HEK293 (cell line): ENCODE results near the gene YBX3.

Experiments
- CTCF ChIA-PET: fragments of 350-600 bp; formaldehyde crosslinking; extraction: SDS; loops from one replicate; lab custom pipeline; 2021; ENCODE audit warnings: antibody characterized with exemption; lab: Yijun Ruan, JAX
- POLR2A ChIA-PET: fragments of 300-600 bp; formaldehyde crosslinking; extraction: SDS; loops from one replicate; lab custom pipeline; 2020; ENCODE audit warnings: antibody characterized with exemption, inconsistent platforms; lab: Yijun Ruan, JAX
- H3K27ac ChIP-seq: fragments of 200-500 bp; sonication (Bioruptor generic); 2 replicates; pipeline ENCODE4 v1.5.1; 2014; ENCODE audit warnings: low read depth, low read length, control low read depth, inconsistent platforms; ENCODE audit errors: extremely low read depth
- H3K36me3 ChIP-seq, 2 experiments: fragments of 200-500 bp in 1 of 2; sonication (Bioruptor generic) in 1 of 2; 1 replicate in 1 of 2; 2 replicates in 1 of 2; pipeline ENCODE4 v1.5.1; 2014 to 2017; ENCODE audit warnings: inconsistent platforms in 2 of 2, low read length in 2 of 2; ENCODE audit not compliant: control insufficient read depth in 2 of 2, insufficient read depth in 1 of 2
- H3K4me1 ChIP-seq: fragments of 200-500 bp; sonication (Bioruptor generic); 2 replicates; pipeline ENCODE4 v1.5.1; 2014; ENCODE audit warnings: mild to moderate bottlenecking, low read length, inconsistent platforms; ENCODE audit not compliant: control insufficient read depth, insufficient read depth
- H3K4me3 ChIP-seq: 2 replicates; pipeline ENCODE4 v1.5.1; 2011; ENCODE audit warnings: low read depth, mild to moderate bottlenecking, control low read depth, low read length, moderate library complexity
- H3K9me3 ChIP-seq: fragments of 200-500 bp; sonication (Bioruptor generic); 2 replicates; pipeline ENCODE4 v1.5.1; 2014; ENCODE audit warnings: low read depth, low read length, inconsistent platforms; ENCODE audit not compliant: control insufficient read depth, insufficient read depth
- BCL6B ChIP-seq: fragments of 450-650 bp; formaldehyde crosslinking; IDR thresholded peaks from 2 replicates; pipeline ENCODE4 v1.5.1; 2017; ENCODE audit warnings: missing biosample characterization, missing genetic modification characterization
- FEZF1 ChIP-seq: fragments of 450-650 bp; formaldehyde crosslinking; IDR thresholded peaks from 2 replicates; pipeline ENCODE4 v1.5.1; 2016; ENCODE audit warnings: missing biosample characterization, missing genetic modification characterization
- KLF10 ChIP-seq: fragments of 450-650 bp; IDR thresholded peaks from 2 replicates; pipeline ENCODE4 v1.5.1; 2018; ENCODE audit warnings: missing biosample characterization, mild to moderate bottlenecking, missing genetic modification characterization
- KLF17 ChIP-seq: fragments of 450-650 bp; formaldehyde crosslinking; IDR thresholded peaks from 2 replicates; pipeline ENCODE4 v1.5.1; 2016; ENCODE audit warnings: missing biosample characterization, missing genetic modification characterization
- PATZ1 ChIP-seq: fragments of 450-650 bp; formaldehyde crosslinking; IDR thresholded peaks from 2 replicates; pipeline ENCODE4 v1.5.1; 2016; ENCODE audit warnings: missing biosample characterization, missing genetic modification characterization
- TRIM28 ChIP-seq: IDR thresholded peaks from 2 replicates; pipeline ENCODE4 v1.6.1; 2011; ENCODE audit warnings: low read length, control low read depth, borderline replicate concordance
- ZBTB1 ChIP-seq: fragments of 450-650 bp; formaldehyde crosslinking; IDR thresholded peaks from 2 replicates; pipeline ENCODE4 v1.5.1; 2016; ENCODE audit warnings: missing biosample characterization, missing genetic modification characterization
- ZNF10 ChIP-seq: fragments of 450-650 bp; formaldehyde crosslinking; IDR thresholded peaks from 2 replicates; pipeline ENCODE4 v1.5.1; 2017; ENCODE audit warnings: missing biosample characterization, missing genetic modification characterization
- ZNF133 ChIP-seq: fragments of 450-650 bp; formaldehyde crosslinking; IDR thresholded peaks from 2 replicates; pipeline ENCODE4 v1.5.1; 2016; ENCODE audit warnings: missing biosample characterization, missing genetic modification characterization
- ZNF148 ChIP-seq: fragments of 450-650 bp; formaldehyde crosslinking; IDR thresholded peaks from 2 replicates; pipeline ENCODE4 v1.5.0; 2017; ENCODE audit warnings: missing biosample characterization, missing genetic modification characterization, borderline replicate concordance
- ZNF221 ChIP-seq: fragments of 450-650 bp; formaldehyde crosslinking; IDR thresholded peaks from 2 replicates; pipeline ENCODE4 v1.5.1; 2017; ENCODE audit warnings: missing biosample characterization, missing genetic modification characterization, borderline replicate concordance
- ZNF23 ChIP-seq: fragments of 450-650 bp; formaldehyde crosslinking; IDR thresholded peaks from 2 replicates; pipeline ENCODE4 v1.5.1; 2016; ENCODE audit warnings: missing biosample characterization, missing genetic modification characterization, borderline replicate concordance
- ZNF248 ChIP-seq: fragments of 450-650 bp; formaldehyde crosslinking; IDR thresholded peaks from 2 replicates; pipeline ENCODE4 v1.5.1; 2017; ENCODE audit warnings: missing biosample characterization, missing genetic modification characterization
- ZNF26 ChIP-seq: fragments of 450-650 bp; formaldehyde crosslinking; IDR thresholded peaks from 2 replicates; pipeline ENCODE4 v1.5.1; 2016; ENCODE audit warnings: missing biosample characterization, missing genetic modification characterization
- ZNF394 ChIP-seq: fragments of 450-650 bp; formaldehyde crosslinking; IDR thresholded peaks from 2 replicates; pipeline ENCODE4 v1.5.1; 2016; ENCODE audit warnings: missing biosample characterization, missing genetic modification characterization, mild to moderate bottlenecking, moderate library complexity, borderline replicate concordance
- ZNF501 ChIP-seq: fragments of 450-650 bp; formaldehyde crosslinking; IDR thresholded peaks from 2 replicates; pipeline ENCODE4 v1.5.1; 2016; ENCODE audit warnings: missing biosample characterization, missing genetic modification characterization
- ZNF510 ChIP-seq: fragments of 450-650 bp; formaldehyde crosslinking; IDR thresholded peaks from 2 replicates; pipeline ENCODE4 v1.5.1; 2018; ENCODE audit warnings: mild to moderate bottlenecking, missing genetic modification characterization, missing biosample characterization; ENCODE audit not compliant: insufficient replicate concordance
- ZNF580 ChIP-seq: fragments of 450-650 bp; formaldehyde crosslinking; IDR thresholded peaks from 2 replicates; pipeline ENCODE4 v1.5.1; 2016; ENCODE audit warnings: missing biosample characterization, missing genetic modification characterization
- ZNF600 ChIP-seq: fragments of 450-650 bp; formaldehyde crosslinking; IDR thresholded peaks from 2 replicates; pipeline ENCODE4 v1.5.1; 2016; ENCODE audit warnings: missing biosample characterization, missing genetic modification characterization
- ZNF629 ChIP-seq: fragments of 450-650 bp; formaldehyde crosslinking; IDR thresholded peaks from 2 replicates; pipeline ENCODE4 v1.5.1; 2017; ENCODE audit warnings: missing biosample characterization, missing genetic modification characterization
- ZNF664 ChIP-seq: fragments of 450-650 bp; formaldehyde crosslinking; IDR thresholded peaks from 2 replicates; pipeline ENCODE4 v1.5.1; 2016; ENCODE audit warnings: missing biosample characterization, missing genetic modification characterization
- ZNF837 ChIP-seq: fragments of 450-650 bp; formaldehyde crosslinking; IDR thresholded peaks from 2 replicates; pipeline ENCODE4 v1.5.1; 2016; ENCODE audit warnings: missing biosample characterization, missing genetic modification characterization
- ZSCAN18 ChIP-seq: fragments of 450-650 bp; formaldehyde crosslinking; IDR thresholded peaks from 2 replicates; pipeline ENCODE4 v1.5.1; 2016; ENCODE audit warnings: missing biosample characterization, missing genetic modification characterization

The YBX3 gene

GRCh38 chr12:10716704-10717315 is 6.3 kb downstream of the YBX3 start (continued):
- TF ChIP-seq ZNF394: peak; percentile 25; the same call in 1 of the 2 replicates
- TF ChIP-seq PATZ1: peak; percentile 95
- no peak for TF ChIP-seq ZBTB1 (tag by site-specific recombination)
- peak; percentile 64 for TF ChIP-seq KLF10 (tag by site-specific recombination)
- TF ChIP-seq ZNF248 (tag by site-specific recombination): no peak
- TF ChIP-seq, all 188 proteins: peak for 60

- TF ChIP-seq ZNF26 (tag by site-specific recombination) (no peak), ZNF664 (tag by site-specific recombination) (peak; percentile 86)
- TF ChIP-seq, all 188 proteins: peak for 1
- Histone ChIP-seq H3K9me3 (no peaks in the 10 kb centered on the region), H3K36me3 (peaks cover 42 to 50% of the 10 kb centered on the region in 2 experiments), H3K4me3 (peak overlapping the region; percentile 10), H3K27ac (peak overlapping the region; percentile 66), H3K4me1 (peaks cover 36% of the 10 kb centered on the region)
- ChIA-PET CTCF (interaction anchor here (1.0 kb wide), 1 partner anchor 33 kb away, joined by 3 read pairs; no protein-coding TSS in a partner anchor), POLR2A (interaction anchor here (1.3 to 1.6 kb wide), 3 partner anchors 8 to 504 kb away, joined by 3 to 4 read pairs (median 3); partner anchors contain the start of gene GABARAPL1)
These were observed 6.8 kb downstream of the YBX3 start for GRCh38 chr12:10716277-10716676.

GRCh38 chr12:10715491-10715890 is 7.6 kb downstream of the YBX3 start:
- Histone ChIP-seq H3K4me1 (peaks cover 31% of the 10 kb centered on the region), H3K9me3 (no peaks in the 10 kb centered on the region), H3K27ac (no peak overlapping the region), H3K4me3 (no peak overlapping the region), H3K36me3 (peaks cover 49 to 54% of the 10 kb centered on the region in 2 experiments)
- ChIA-PET CTCF (no interaction called here), POLR2A (no interaction called here)
- TF ChIP-seq ZNF837 (tag by site-specific recombination) (no peak), TRIM28 (no peak), ZNF580 (tag by site-specific recombination) (no peak), KLF17 (no peak), ZNF510 (tag by site-specific recombination) (no peak), ZNF600 (tag by site-specific recombination) (no peak), ZNF221 (tag by site-specific recombination) (no peak), ZNF148 (tag by site-specific recombination) (no peak), ZNF10 (tag by site-specific recombination) (no peak), ZNF501 (no peak), FEZF1 (tag by site-specific recombination) (no peak), BCL6B (no peak), ZNF629 (tag by site-specific recombination) (no peak), ZNF23 (tag by site-specific recombination) (no peak), ZNF133 (tag by site-specific recombination) (no peak), ZSCAN18 (tag by site-specific recombination) (no peak)
